C4-2B (cell line): ENCODE results near the gene RTN4R.

Source experiments
- CTCF ChIP-seq: fragments of 450-650 bp; conservative IDR thresholded peaks from 2 replicates; pipeline ENCODE4 v1.5.1; 2017; ENCODE audit warnings: mild to moderate bottlenecking
- ZFX ChIP-seq: fragments of 450-650 bp; IDR thresholded peaks from 2 replicates; pipeline ENCODE4 v1.6.1; 2017

- TF ChIP-seq ZFX (no peak), CTCF (no peak)
Measured at GRCh38 chr22:20234760-20235388, 33.2 kb downstream of the RTN4R start.
